K562 (cell line): ENCODE measurements around the gene BIN1. TPM values are rescaled to one million over a fixed set of nuclear protein-coding genes. Genes with fewer than 3 reads are reported as not detected.

Experiments used
- ATAC-seq: fragments of 200-7000 bp; cut with Tn5 transposase; 3 replicates; pipeline ENCODE4 v1.9.1; 2020; ENCODE audit warnings: moderate library complexity
- BruUV-seq: library from RNA; stranded (reverse); fragments of 400-500 nt; replicated peaks from 2 replicates; lab custom pipeline; 2021; lab: Mats Ljungman, UMichigan
- CTCF ChIA-PET: fragments of 300-600 bp; formaldehyde crosslinking; extraction: SDS; loops from one replicate; lab custom pipeline; 2021; ENCODE audit warnings: low intra/inter-chr PET ratio; lab: Yijun Ruan, JAX
- POLR2A ChIA-PET: fragments of 300-600, 350-650 bp; sonication (Branson Sonifier 250); formaldehyde crosslinking; extraction: SDS; loops from one replicate; lab custom pipeline; 2021; ENCODE audit warnings: antibody characterized with exemption, inconsistent platforms; lab: Yijun Ruan, JAX
- DNase-seq, 4 experiments: peaks; one replicate each; pipeline versions ENCODE4 v3.0.0 to v3.0.0-alpha.2; 2011 to 2018; ENCODE audit warnings: low spot score in 3 of 4, mixed read lengths in 3 of 4; ENCODE audit errors: extremely low read depth in 1 of 4
- FAIRE-seq: peaks from 2 replicates; lab custom pipeline; 2011; peaks lifted over from hg19 to GRCh38; lab: Jason Lieb, UNC
- H2AFZ ChIP-seq: 2 replicates; pipeline ENCODE4 v1.6.0; 2011; ENCODE audit warnings: low read depth, low read length, control low read depth, inconsistent platforms
- H3K27ac ChIP-seq: fragments of 200-600 bp; 3 replicates; pipeline ENCODE4 v1.8.0; 2011; ENCODE audit warnings: low read depth, mild to moderate bottlenecking, control low read depth, inconsistent platforms, low read length, moderate library complexity, mixed read lengths; ENCODE audit errors: extremely low read depth
- H3K27me3 ChIP-seq, 2 experiments: fragments of 300-600 bp in 1 of 2; 2 replicates in 1 of 2; 3 replicates in 1 of 2; pipeline versions ENCODE4 v1.6.0 to v1.8.0; 2011; ENCODE audit warnings: inconsistent platforms in 2 of 2, low read length in 2 of 2, mild to moderate bottlenecking in 1 of 2, mixed read lengths in 1 of 2, moderate library complexity in 1 of 2; ENCODE audit not compliant: control insufficient read depth in 2 of 2, insufficient read depth in 2 of 2
- H3K36me3 ChIP-seq: fragments of 300-600 bp; 3 replicates; pipeline ENCODE4 v1.8.0; 2011; ENCODE audit warnings: mild to moderate bottlenecking, low read length, inconsistent platforms; ENCODE audit not compliant: control insufficient read depth, insufficient read depth
- H3K4me1 ChIP-seq, 2 experiments: fragments of 200-600 bp in 1 of 2; replicated peaks in 1 of 2; 2 replicates in 1 of 2; 3 replicates in 1 of 2; pipeline versions ENCODE4 v1.5.1 to v1.8.0; 2011; ENCODE audit warnings: inconsistent platforms in 2 of 2, low read length in 2 of 2, mild to moderate bottlenecking in 1 of 2, mixed read lengths in 1 of 2, moderate library complexity in 1 of 2; ENCODE audit not compliant: control insufficient read depth in 2 of 2, insufficient read depth in 2 of 2
- H3K4me2 ChIP-seq: 2 replicates; pipeline ENCODE4 v1.6.1; 2011; ENCODE audit warnings: low read length, control low read depth, inconsistent platforms, mixed read lengths; ENCODE audit not compliant: insufficient read depth
- H3K4me3 ChIP-seq: fragments of 200-600 bp; sonication (generic), shearing (Covaris generic); 2 replicates; pipeline ENCODE4 v1.5.1; 2016; ENCODE audit warnings: control low read depth, inconsistent platforms
- H3K79me2 ChIP-seq: fragments of 200-600 bp; 3 replicates; pipeline ENCODE4 v1.8.0; 2011; ENCODE audit warnings: low read length, inconsistent platforms; ENCODE audit not compliant: control insufficient read depth, insufficient read depth
- H3K9ac ChIP-seq, 2 experiments: 2 replicates each; pipeline versions ENCODE4 v1.6.0 to v1.6.1; 2011; ENCODE audit warnings: low read depth in 2 of 2, low read length in 2 of 2, control low read depth in 1 of 2, inconsistent platforms in 1 of 2, mild to moderate bottlenecking in 1 of 2, mixed read lengths in 1 of 2; ENCODE audit not compliant: insufficient read depth in 1 of 2
- H3K9me1 ChIP-seq: one replicate; pipeline ENCODE4 v1.6.0; 2011; ENCODE audit warnings: inconsistent platforms, mild to moderate bottlenecking, low read length, moderate library complexity; ENCODE audit not compliant: control insufficient read depth, insufficient read depth
- H3K9me3 ChIP-seq: replicated peaks from 2 replicates; pipeline ENCODE4 v1.5.1; 2011; ENCODE audit warnings: low read depth, low read length, inconsistent platforms; ENCODE audit not compliant: control insufficient read depth, insufficient read depth
- H4K20me1 ChIP-seq: replicated peaks from 2 replicates; pipeline ENCODE4 v1.6.1; 2011; ENCODE audit warnings: low read length, inconsistent platforms, mixed read lengths; ENCODE audit not compliant: control insufficient read depth, insufficient read depth
- RUNX1 ChIP-seq: sonication (generic); IDR thresholded peaks from 2 replicates; pipeline ENCODE4 v1.6.1; 2016; ENCODE audit warnings: antibody characterized with exemption, low read depth
- ZKSCAN3 ChIP-seq: fragments of 250-450 bp; sonication (Bioruptor Pico); IDR thresholded peaks from 2 replicates; pipeline ENCODE4 v1.4.0; 2020
- WGBS: fragments of 100-300 bp; shearing (Covaris generic); methylation state at CpG from one replicate; pipeline ENCODE4 v1.1.6; 2016; ENCODE audit warnings: low coverage, mixed read lengths; ENCODE audit not compliant: insufficient coverage; ENCODE audit errors: missing lambda C conversion rate; 5-methylcytosine and 5-hydroxymethylcytosine counted together
- in situ Hi-C: fragments of 300-500 bp; cut with MboI; formaldehyde crosslinking; loops from 4 replicates; pipeline ENCODE4 v1.15.0; 2018; ENCODE audit warnings: inconsistent platforms, mixed read lengths
- intact Hi-C: fragments of 100-400 bp; cut with micrococcal nuclease; formaldehyde crosslinking; loops from 2 replicates; pipeline ENCODE4 v1.14.2; 2022
- polyA plus RNA-seq, 8 experiments: library from polyadenylated mRNA; depleted of rRNA in 4 of 8; stranded (reverse) in 5 of 8; unstranded in 3 of 8; fragments of >200 nt; fragmentation: Nextera tagmentation in 2 of 8; fragmentation: Illumina TruSeq in 1 of 8; extraction: Ambion mirVana in 2 of 8; extraction: Trizol in 1 of 8; gene quantifications; 2 replicates each; pipeline versions ENCODE4 v1.2.1 to v1.2.3, GENCODE V29; 2011 to 2014; ENCODE audit warnings: inconsistent platforms in 1 of 8, missing spikeins in 1 of 8
- total RNA-seq, 7 experiments: library from RNA; depleted of rRNA in 6 of 7; stranded (reverse); fragments of >200 nt in 6 of 7; fragmentation: Illumina TruSeq in 2 of 7; extraction: Trizol in 2 of 7; gene quantifications; 2 replicates each; pipeline versions ENCODE4 v1.2.1 to v1.2.3, GENCODE V29; 2011 to 2021; ENCODE audit warnings: low replicate concordance in 1 of 7
- TF ChIP-seq, protein P1 (sequence below): fragments of 450-650 bp; IDR thresholded peaks from 2 replicates; pipeline ENCODE4 v1.6.1; 2016; ENCODE audit warnings: low read depth

Gene BIN1
- total and polyA plus RNA-seq, 9 of the 15 experiments (the other 6 are each of a cell fraction or from before 2014, with no cell fraction given), result 0.04 to 2.8 (median 0.79) TPM; not detected in 1

DNA sequence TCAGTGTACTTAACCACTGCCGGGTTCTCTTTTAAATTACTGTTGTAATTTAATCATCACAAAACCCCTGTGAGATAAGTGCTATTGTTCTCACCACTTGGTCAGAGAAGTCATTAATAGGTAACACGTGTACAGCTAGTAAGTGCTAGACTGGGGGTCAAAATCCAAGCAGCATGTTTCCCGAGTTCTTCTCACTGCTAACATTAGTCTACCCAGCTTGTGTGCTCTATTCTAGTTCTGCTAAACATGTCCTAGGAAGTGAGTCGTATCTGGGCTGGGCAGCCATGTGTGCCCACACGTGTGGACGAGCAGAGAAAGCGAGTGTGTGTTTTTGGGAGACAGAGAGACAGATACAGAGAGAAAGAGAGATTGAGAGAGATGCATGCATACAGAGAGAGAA lies 94.1 kb downstream of the BIN1 start (continued):
- TF ChIP-seq, protein P1, sequence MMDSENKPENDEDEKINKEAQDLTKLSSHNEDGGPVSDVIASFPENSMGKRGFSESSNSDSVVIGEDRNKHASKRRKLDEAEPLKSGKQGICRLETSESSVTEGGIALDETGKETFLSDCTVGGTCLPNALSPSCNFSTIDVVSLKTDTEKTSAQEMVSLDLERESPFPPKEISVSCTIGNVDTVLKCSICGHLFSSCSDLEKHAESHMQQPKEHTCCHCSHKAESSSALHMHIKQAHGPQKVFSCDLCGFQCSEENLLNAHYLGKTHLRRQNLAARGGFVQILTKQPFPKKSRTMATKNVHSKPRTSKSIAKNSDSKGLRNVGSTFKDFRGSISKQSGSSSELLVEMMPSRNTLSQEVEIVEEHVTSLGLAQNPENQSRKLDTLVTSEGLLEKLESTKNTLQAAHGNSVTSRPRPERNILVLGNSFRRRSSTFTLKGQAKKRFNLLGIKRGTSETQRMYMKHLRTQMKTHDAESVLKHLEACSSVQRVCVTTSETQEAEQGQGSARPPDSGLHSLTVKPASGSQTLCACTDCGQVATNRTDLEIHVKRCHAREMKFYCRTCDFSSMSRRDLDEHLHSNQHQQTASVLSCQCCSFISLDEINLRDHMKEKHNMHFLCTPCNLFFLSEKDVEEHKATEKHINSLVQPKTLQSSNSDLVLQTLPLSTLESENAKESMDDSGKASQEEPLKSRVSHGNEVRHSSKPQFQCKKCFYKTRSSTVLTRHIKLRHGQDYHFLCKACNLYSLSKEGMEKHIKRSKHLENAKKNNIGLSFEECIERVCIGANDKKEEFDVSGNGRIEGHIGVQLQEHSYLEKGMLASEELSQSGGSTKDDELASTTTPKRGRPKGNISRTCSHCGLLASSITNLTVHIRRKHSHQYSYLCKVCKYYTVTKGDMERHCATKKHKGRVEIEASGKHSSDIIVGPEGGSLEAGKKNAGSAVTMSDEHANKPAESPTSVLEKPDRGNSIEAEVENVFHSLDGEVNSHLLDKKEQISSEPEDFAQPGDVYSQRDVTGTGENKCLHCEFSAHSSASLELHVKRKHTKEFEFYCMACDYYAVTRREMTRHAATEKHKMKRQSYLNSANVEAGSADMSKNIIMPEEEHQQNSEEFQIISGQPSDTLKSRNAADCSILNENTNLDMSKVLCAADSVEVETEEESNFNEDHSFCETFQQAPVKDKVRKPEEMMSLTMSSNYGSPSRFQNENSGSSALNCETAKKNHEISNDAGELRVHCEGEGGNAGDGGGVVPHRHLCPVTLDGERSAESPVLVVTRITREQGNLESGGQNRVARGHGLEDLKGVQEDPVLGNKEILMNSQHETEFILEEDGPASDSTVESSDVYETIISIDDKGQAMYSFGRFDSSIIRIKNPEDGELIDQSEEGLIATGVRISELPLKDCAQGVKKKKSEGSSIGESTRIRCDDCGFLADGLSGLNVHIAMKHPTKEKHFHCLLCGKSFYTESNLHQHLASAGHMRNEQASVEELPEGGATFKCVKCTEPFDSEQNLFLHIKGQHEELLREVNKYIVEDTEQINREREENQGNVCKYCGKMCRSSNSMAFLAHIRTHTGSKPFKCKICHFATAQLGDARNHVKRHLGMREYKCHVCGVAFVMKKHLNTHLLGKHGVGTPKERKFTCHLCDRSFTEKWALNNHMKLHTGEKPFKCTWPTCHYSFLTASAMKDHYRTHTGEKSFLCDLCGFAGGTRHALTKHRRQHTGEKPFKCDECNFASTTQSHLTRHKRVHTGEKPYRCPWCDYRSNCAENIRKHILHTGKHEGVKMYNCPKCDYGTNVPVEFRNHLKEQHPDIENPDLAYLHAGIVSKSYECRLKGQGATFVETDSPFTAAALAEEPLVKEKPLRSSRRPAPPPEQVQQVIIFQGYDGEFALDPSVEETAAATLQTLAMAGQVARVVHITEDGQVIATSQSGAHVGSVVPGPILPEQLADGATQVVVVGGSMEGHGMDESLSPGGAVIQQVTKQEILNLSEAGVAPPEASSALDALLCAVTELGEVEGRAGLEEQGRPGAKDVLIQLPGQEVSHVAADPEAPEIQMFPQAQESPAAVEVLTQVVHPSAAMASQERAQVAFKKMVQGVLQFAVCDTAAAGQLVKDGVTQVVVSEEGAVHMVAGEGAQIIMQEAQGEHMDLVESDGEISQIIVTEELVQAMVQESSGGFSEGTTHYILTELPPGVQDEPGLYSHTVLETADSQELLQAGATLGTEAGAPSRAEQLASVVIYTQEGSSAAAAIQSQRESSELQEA, result no peak
- no peak for TF ChIP-seq ZKSCAN3 (CRISPR knock-in tag)

DNA sequence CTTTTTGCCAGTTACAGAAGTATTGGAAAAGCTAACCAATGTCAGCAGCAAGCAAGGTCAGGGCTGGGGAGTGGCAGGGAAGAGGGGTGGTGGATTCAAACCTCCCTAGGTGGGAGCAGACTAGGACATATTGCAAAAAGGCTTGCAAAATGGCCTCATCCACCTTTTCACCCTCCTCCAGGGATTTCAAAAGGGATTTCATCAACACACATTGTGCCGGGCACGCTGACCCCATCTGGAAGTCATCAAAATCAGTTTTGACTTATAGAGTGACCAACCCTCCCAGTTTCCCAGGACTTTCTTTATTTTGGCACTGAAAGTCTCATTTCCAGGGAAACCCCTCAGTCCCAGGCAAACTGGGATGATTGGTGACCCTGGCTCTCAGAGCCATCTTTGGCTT lies 94.7 kb downstream of the BIN1 start:
- Histone ChIP-seq H3K9me1 (no peaks in the 10 kb centered on the region), H3K4me1 (no peaks in the 10 kb centered on the region), H3K27me3 (peaks cover 7 to 45% of the 10 kb centered on the region in 2 experiments; a peak in 3 of 5 replicates), H2AFZ (no peak overlapping the region), H3K9ac (no peak overlapping the region), H3K9me3 (no peaks in the 10 kb centered on the region), H3K36me3 (no peaks in the 10 kb centered on the region), H3K27ac (no peak overlapping the region), H3K4me3 (no peak overlapping the region), H3K79me2 (no peaks in the 10 kb centered on the region), H3K4me2 (no peak overlapping the region), H4K20me1 (no peaks in the 10 kb centered on the region)
- ChIA-PET POLR2A (no interaction called here), CTCF (no interaction called here)
- intact Hi-C loops (no loop called here), in situ Hi-C loops (no loop called here)
- BruUV-seq, result no TSS peak
- WGBS, result 0% methylated on average over 2 of the region's 2 CpGs
- ATAC-seq, result no peak
- no peak for DNase-seq
- no peak for TF ChIP-seq RUNX1
- no peak for FAIRE-seq
